HFFc6 (cell line): ENCODE results near the gene C21orf58. TPM values are rescaled to one million over a fixed set of nuclear protein-coding genes. Genes with fewer than 3 reads are reported as not detected.

Source experiments
- DNase-seq: peaks from one replicate; pipeline ENCODE4 v3.0.0-alpha.2; 2018
- H3K27ac Mint-ChIP-seq: 2 replicates; pipeline ENCODE4 v1.8.0; 2020; ENCODE audit warnings: mild to moderate bottlenecking, mixed read lengths
- H3K27me3 Mint-ChIP-seq: 2 replicates; pipeline ENCODE4 v1.8.0; 2021; ENCODE audit warnings: mild to moderate bottlenecking, moderate library complexity, mixed read lengths; ENCODE audit not compliant: insufficient read depth
- H3K36me3 Mint-ChIP-seq: 2 replicates; pipeline ENCODE4 v1.8.0; 2021; ENCODE audit warnings: low read depth, mixed read lengths
- H3K4me1 Mint-ChIP-seq: 2 replicates; pipeline ENCODE4 v1.8.0; 2020; ENCODE audit warnings: low read depth, mixed read lengths
- H3K4me3 Mint-ChIP-seq: 2 replicates; pipeline ENCODE4 v1.8.0; 2020; ENCODE audit warnings: mild to moderate bottlenecking, moderate library complexity, mixed read lengths
- H3K9me3 Mint-ChIP-seq: 2 replicates; pipeline ENCODE4 v1.8.0; 2020; ENCODE audit warnings: mild to moderate bottlenecking, mixed read lengths
- total RNA-seq, 6 experiments: library from RNA; stranded (reverse); fragmentation: NEBNext Ultra II Directional; extraction: Animal tissue kit (Norgen Biotek cat#: 25700); gene quantifications; 2 replicates in 1 of 6; 3 replicates in 5 of 6; pipeline ENCODE4 v1.2.3, GENCODE V29; 2021
- TF ChIP-seq, protein P1 (sequence below): fragments of 200-600 bp; sonication (generic); IDR thresholded peaks from 2 replicates; pipeline ENCODE4 v1.5.0; 2021; ENCODE audit warnings: antibody characterized with exemption, mild to moderate bottlenecking

Gene C21orf58
- total RNA-seq, 6 experiments from 2014 or later: 5.2 to 7.7 (median 7.1) TPM

DNA sequence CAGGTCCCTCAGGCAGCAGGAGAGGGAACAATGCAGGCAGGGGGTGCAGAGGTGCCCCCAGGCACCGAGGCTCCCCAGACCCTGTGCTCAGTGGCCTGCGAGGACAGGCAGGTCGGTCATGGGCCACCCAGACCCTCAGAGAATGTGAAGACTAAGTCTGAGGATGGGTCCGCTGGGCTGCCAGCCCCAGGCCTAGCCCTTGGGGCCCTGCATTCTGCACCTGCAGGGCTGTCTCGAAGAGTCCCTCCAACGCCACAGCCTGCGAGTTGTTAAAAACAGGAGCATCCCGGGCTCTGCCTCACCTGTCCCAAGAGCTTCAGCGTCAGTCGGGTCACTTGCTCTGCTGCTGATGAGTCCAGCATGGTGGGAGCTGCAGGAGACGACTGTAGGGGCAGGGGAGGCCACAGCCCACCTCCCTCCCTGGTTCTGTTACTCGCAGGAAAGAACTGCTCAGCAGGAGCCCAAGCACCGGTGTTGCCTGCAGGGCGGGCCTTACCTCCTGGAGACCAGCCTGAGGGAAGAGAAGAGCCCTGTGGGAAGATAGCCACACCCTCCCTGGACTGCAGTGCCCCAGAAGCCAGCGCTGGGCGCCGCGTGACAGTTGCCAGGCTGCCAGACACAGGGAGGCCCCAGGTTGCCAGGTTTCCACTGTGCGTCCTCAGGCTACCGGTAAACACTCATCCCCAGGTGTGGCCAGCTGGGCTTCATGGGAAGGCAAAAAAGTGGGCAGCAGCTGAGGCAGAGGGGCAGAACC lies 5.8 kb downstream of the C21orf58 start:
- H3K4me3 Mint-ChIP-seq: no peak overlapping the region
- H3K9me3 Mint-ChIP-seq: no peaks in the 10 kb centered on the region
- H3K27ac Mint-ChIP-seq: no peak overlapping the region
- peaks cover 27% of the 10 kb centered on the region for H3K4me1 Mint-ChIP-seq
- no peak for DNase-seq
- H3K36me3 Mint-ChIP-seq: peaks cover 1% of the 10 kb centered on the region; the same call in 1 of the 2 replicates
- TF ChIP-seq, protein P1, sequence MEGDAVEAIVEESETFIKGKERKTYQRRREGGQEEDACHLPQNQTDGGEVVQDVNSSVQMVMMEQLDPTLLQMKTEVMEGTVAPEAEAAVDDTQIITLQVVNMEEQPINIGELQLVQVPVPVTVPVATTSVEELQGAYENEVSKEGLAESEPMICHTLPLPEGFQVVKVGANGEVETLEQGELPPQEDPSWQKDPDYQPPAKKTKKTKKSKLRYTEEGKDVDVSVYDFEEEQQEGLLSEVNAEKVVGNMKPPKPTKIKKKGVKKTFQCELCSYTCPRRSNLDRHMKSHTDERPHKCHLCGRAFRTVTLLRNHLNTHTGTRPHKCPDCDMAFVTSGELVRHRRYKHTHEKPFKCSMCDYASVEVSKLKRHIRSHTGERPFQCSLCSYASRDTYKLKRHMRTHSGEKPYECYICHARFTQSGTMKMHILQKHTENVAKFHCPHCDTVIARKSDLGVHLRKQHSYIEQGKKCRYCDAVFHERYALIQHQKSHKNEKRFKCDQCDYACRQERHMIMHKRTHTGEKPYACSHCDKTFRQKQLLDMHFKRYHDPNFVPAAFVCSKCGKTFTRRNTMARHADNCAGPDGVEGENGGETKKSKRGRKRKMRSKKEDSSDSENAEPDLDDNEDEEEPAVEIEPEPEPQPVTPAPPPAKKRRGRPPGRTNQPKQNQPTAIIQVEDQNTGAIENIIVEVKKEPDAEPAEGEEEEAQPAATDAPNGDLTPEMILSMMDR: no peak
- no peaks in the 10 kb centered on the region; the same call in 1 of the 2 replicates for H3K27me3 Mint-ChIP-seq

DNA sequence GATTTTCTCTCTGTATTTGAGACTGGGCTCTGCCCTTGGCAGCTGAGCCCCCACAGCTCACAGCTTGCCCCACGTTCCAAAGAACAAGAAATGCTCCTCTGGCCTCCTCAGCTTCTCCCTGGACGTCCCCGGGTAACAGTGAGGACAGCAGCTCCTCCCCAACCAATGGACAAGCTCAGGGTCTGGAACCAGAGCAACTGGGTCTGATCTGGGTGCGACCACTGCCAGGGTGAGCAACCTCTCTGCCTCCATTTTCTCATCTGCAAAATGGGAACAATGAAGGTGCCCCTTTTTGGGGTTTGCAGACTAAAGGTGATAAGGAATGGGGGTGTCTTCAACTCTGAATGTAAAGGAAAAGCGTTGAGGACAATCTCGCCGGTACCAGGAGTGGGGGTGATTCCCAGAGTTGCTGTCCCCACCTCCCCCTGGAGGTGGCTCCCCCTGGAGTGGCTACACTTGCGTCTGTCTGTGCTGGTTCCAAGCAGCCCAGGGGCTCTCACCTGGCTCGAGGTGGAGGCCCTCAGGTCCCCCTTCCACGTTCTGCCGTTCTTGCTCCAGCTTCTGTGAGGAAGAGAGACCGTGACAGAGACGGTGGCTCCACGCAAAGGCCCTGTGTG lies 6.9 kb downstream of the C21orf58 start:
- Mint-ChIP-seq H3K9me3 (no peaks in the 10 kb centered on the region), H3K36me3 (peaks cover 5% of the 10 kb centered on the region; the same call in 1 of the 2 replicates), H3K4me1 (peaks cover 18% of the 10 kb centered on the region), H3K4me3 (no peak overlapping the region), H3K27me3 (no peaks in the 10 kb centered on the region; the same call in 1 of the 2 replicates), H3K27ac (no peak overlapping the region)
- no peak for DNase-seq
- TF ChIP-seq, protein P1: no peak

DNA sequence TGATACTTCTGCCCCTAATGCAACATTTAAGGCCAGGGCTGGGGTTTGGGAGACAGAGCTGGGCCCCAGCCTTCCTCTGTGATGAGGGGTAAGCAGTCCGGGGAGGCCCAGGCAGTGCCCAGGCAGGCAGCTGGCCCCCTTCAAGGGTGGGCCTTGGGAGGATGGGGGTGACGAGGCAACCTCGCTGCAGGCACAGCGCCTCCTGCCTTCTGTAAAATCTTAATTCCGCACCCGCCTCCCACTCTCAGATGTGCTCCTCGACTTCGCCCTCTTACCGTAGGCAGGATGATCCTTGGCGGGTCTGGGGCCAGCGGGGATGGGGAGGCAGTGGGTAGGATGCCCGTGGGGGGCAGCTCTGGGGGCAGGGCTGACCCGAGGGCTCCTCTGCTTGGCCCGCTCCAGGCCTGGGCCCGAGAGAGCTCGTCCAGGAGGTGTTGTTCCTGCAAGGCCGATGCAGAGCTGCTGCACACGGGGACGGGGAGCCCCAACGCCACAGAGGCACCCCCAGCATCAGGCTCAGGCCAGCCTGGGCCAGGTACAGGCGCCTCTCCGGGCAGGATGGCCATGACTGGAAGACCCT lies 9.1 kb downstream of the C21orf58 start:
- Mint-ChIP-seq H3K27ac (no peak overlapping the region), H3K9me3 (no peaks in the 10 kb centered on the region), H3K36me3 (peaks cover 11% of the 10 kb centered on the region; the same call in 1 of the 2 replicates), H3K4me3 (no peak overlapping the region), H3K4me1 (no peaks in the 10 kb centered on the region), H3K27me3 (no peaks in the 10 kb centered on the region; the same call in 1 of the 2 replicates)
- DNase-seq: no peak
- TF ChIP-seq, protein P1: peak; percentile 27; the same call in 1 of the 2 replicates

DNA sequence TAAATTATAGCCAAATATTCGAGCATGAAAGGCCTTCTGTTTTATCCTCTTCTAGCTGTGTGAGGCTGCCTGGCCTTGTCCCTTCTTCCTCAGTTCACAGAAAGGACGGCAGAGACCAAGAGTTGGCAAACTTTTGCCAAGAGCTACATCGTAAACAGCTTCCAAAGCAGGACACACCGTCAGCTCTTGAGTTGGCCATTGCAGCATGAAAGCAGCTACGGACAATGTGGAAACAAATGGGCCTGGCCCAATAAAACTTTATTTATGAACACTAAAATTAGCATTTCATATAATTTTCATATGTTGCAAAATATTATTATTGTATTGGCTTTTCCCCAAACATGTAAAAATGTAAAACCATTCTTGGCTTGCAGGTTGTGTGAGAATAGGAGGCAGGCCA lies 10.7 kb downstream of the C21orf58 start:
- no peak for DNase-seq
- Mint-ChIP-seq H3K4me1 (peaks cover under 1% of the 10 kb centered on the region; the same call in 1 of the 2 replicates), H3K36me3 (peaks cover 11% of the 10 kb centered on the region; the same call in 1 of the 2 replicates), H3K27me3 (no peaks in the 10 kb centered on the region; the same call in 1 of the 2 replicates), H3K9me3 (no peaks in the 10 kb centered on the region), H3K4me3 (no peak overlapping the region), H3K27ac (no peak overlapping the region)
- TF ChIP-seq, protein P1: no peak

DNA sequence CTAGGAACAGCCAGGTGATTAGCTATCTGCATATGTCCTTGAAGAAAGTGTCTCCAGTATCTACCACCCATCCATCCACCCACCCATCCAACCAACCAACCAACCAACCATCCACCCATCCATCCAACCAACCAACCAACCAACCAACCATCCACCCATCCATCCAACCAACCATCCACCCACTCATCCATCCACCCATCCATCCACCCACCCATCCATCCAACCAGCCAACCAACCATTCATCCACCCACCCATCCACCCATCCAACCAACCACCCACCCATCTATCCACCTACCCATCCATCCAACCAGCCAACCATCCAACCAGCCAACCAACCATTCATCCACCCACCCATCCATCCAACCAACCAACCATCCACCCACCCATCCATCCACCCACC lies 12.1 kb downstream of the C21orf58 start:
- H3K27me3 Mint-ChIP-seq: no peaks in the 10 kb centered on the region; the same call in 1 of the 2 replicates
- TF ChIP-seq, protein P1: no peak
- peaks cover 11% of the 10 kb centered on the region; the same call in 1 of the 2 replicates for H3K36me3 Mint-ChIP-seq
- H3K4me3 Mint-ChIP-seq: no peak overlapping the region
- no peak overlapping the region for H3K27ac Mint-ChIP-seq
- no peak for DNase-seq
- no peaks in the 10 kb centered on the region for H3K9me3 Mint-ChIP-seq
- H3K4me1 Mint-ChIP-seq: peaks cover 9% of the 10 kb centered on the region
